Cardiac fibroblast (primary cell): ENCODE data around the gene VCAN.

Source experiments
- DNase-seq, 2 donors: peaks; one replicate each; pipeline versions ENCODE4 v3.0.0 to v3.0.0-alpha.2; 2010; ENCODE audit warnings: low read depth in 2 of 2
- H3K4me3 ChIP-seq, 2 donors: replicated peaks in 1 of 2; 1 replicate in 1 of 2; 2 replicates in 1 of 2; pipeline ENCODE4 v1.5.1; 2011; ENCODE audit warnings: low read depth in 2 of 2, low read length in 2 of 2, mild to moderate bottlenecking in 2 of 2, moderate library complexity in 1 of 2
- TF ChIP-seq, protein P1 (sequence below): IDR thresholded peaks from one replicate; pipeline ENCODE4 v1.5.1; 2011; ENCODE audit warnings: low read depth, mild to moderate bottlenecking, low read length, inconsistent platforms

The VCAN gene

GRCh38 chr5:83530193-83530592 is 58.6 kb downstream of the VCAN start:
- peak in 1 of 2 donors; percentile 39 for DNase-seq
- no peak overlapping the region for H3K4me3 ChIP-seq
- TF ChIP-seq, protein P1, sequence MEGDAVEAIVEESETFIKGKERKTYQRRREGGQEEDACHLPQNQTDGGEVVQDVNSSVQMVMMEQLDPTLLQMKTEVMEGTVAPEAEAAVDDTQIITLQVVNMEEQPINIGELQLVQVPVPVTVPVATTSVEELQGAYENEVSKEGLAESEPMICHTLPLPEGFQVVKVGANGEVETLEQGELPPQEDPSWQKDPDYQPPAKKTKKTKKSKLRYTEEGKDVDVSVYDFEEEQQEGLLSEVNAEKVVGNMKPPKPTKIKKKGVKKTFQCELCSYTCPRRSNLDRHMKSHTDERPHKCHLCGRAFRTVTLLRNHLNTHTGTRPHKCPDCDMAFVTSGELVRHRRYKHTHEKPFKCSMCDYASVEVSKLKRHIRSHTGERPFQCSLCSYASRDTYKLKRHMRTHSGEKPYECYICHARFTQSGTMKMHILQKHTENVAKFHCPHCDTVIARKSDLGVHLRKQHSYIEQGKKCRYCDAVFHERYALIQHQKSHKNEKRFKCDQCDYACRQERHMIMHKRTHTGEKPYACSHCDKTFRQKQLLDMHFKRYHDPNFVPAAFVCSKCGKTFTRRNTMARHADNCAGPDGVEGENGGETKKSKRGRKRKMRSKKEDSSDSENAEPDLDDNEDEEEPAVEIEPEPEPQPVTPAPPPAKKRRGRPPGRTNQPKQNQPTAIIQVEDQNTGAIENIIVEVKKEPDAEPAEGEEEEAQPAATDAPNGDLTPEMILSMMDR: no peak

- TF ChIP-seq, protein P1: no peak
- no peak for DNase-seq
- no peak overlapping the region for H3K4me3 ChIP-seq
Measured at GRCh38 chr5:83531661-83532060, 60.1 kb downstream of the VCAN start.

DNA sequence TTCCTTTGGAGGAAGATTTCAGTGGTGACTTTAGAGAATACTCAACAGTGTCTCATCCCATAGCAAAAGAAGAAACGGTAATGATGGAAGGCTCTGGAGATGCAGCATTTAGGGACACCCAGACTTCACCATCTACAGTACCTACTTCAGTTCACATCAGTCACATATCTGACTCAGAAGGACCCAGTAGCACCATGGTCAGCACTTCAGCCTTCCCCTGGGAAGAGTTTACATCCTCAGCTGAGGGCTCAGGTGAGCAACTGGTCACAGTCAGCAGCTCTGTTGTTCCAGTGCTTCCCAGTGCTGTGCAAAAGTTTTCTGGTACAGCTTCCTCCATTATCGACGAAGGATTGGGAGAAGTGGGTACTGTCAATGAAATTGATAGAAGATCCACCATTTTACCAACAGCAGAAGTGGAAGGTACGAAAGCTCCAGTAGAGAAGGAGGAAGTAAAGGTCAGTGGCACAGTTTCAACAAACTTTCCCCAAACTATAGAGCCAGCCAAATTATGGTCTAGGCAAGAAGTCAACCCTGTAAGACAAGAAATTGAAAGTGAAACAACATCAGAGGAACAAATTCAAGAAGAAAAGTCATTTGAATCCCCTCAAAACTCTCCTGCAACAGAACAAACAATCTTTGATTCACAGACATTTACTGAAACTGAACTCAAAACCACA is 67.4 kb downstream of the VCAN start:
- no peak overlapping the region for H3K4me3 ChIP-seq
- TF ChIP-seq, protein P1: no peak
- DNase-seq: no peak

- TF ChIP-seq, protein P1: no peak
- H3K4me3 ChIP-seq: no peak overlapping the region
- no peak for DNase-seq
Measured at GRCh38 chr5:83539463-83539790, 67.9 kb downstream of the VCAN start.

DNA sequence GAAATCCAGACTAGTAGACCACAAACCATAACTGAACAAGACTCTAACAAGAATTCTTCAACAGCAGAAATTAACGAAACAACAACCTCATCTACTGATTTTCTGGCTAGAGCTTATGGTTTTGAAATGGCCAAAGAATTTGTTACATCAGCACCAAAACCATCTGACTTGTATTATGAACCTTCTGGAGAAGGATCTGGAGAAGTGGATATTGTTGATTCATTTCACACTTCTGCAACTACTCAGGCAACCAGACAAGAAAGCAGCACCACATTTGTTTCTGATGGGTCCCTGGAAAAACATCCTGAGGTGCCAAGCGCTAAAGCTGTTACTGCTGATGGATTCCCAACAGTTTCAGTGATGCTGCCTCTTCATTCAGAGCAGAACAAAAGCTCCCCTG is 68.6 kb downstream of the VCAN start:
- no peak overlapping the region for H3K4me3 ChIP-seq
- TF ChIP-seq, protein P1: no peak
- DNase-seq: no peak

GRCh38 chr5:83540783-83541182 is 69.2 kb downstream of the VCAN start:
- TF ChIP-seq, protein P1: no peak
- DNase-seq: no peak

DNA sequence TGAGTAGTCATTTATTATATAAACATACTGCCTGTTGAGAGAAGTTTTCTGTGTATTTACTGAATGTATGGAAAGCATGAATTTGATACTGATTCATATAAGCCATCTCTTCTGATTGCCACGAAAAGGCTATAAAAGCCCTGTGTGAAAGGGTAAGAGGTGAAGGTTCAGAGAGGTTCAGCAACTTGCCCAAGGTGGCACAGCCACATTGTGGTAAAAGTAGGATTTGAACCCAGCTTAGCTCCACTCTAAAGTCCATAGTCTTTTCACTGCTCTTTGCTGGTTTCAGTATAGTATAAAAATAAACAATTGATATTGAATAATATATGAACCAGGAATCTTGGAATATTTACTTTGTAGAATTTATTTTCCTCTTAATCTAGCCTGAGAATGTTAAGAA is 71.3 kb downstream of the VCAN start:
- TF ChIP-seq, protein P1: no peak
- no peak for DNase-seq
- H3K4me3 ChIP-seq: no peak overlapping the region

More at GRCh38 chr5:83540783-83541182, 69.2 kb downstream of the VCAN start:
- no peak overlapping the region for H3K4me3 ChIP-seq
